ENCODE data around the gene BICC1. TPM values are rescaled to one million over a fixed set of nuclear protein-coding genes. Genes with fewer than 3 reads are reported as not detected.

Gene BICC1
- total RNA-seq, 1 experiment from 2014 or later: 0.57 TPM

DNA sequence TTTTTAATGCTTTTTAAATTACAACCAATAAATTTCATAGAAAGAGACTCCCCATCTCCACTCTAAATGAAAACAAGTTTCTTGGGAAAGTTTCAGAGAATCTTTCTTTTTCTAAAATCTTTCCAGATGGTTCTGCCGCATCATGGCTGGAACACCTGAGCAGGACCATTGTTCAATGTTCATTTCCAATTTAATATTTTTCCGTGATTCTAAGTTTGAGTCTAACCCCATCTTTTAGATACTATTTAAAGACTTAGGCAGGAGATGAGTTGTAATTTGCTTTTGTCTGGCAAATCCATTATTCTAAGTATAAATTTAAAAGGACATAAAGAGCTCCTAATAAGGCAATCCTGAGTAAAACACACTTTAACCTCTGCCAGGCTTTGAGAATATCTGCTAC is 325.2 kb downstream of the BICC1 start:
- no peak overlapping the region for H3K27ac ChIP-seq (ENCODE audit: insufficient read length, low read depth, low read length)
- H3K79me2 ChIP-seq (ENCODE audit: insufficient read depth, low read length): no peaks in the 10 kb centered on the region
- Mint-ChIP-seq H3K4me1 (no peaks in the 10 kb centered on the region), H3K27me3 (ENCODE audit: low read depth) (no peaks in the 10 kb centered on the region; the same call in 1 of the 2 replicates), H3K4me3 (no peak overlapping the region), H3K9me3 (peaks cover 3 to 6% of the 10 kb centered on the region in 2 experiments; a peak in 3 of 5 replicates), H3K27ac (no peak overlapping the region), H3K36me3 (ENCODE audit: insufficient read depth in 1 of 3, low read depth in 3 of 3) (peaks cover 0 to 4% (median 0%) of the 10 kb centered on the region in 3 experiments; a peak in 1 of 7 replicates)
- no peaks in the 10 kb centered on the region for H3K9me3 ChIP-seq (ENCODE audit: control insufficient read depth, low read depth, low read length)
- no peak for DNase-seq
- no peak overlapping the region for H3K56ac ChIP-seq (ENCODE audit: insufficient read length, low read depth, low read length)
- no peak overlapping the region for H3K14ac ChIP-seq (ENCODE audit: insufficient read depth, low read length)
- H3K9ac ChIP-seq (ENCODE audit: extremely low read depth, insufficient read length, low read length): no peak overlapping the region
- no peak overlapping the region for H3K18ac ChIP-seq (ENCODE audit: insufficient read length, low read depth, low read length)
- no peaks in the 10 kb centered on the region for H3K4me1 ChIP-seq (ENCODE audit: insufficient read depth, low read length)
- no peak overlapping the region for H3T11ph ChIP-seq (ENCODE audit: low read length)
- H3K79me1 ChIP-seq (ENCODE audit: insufficient read depth, low read depth, low read length, poor library complexity, severe bottlenecking): no peaks in the 10 kb centered on the region
- H2BK5ac ChIP-seq (ENCODE audit: insufficient read length, low read length): no peak overlapping the region
- no peaks in the 10 kb centered on the region for H3K23me2 ChIP-seq (ENCODE audit: insufficient read length, low read depth, low read length, poor library complexity, severe bottlenecking)
- H4K91ac ChIP-seq (ENCODE audit: insufficient read length, low read depth, low read length): no peak overlapping the region
- H2BK20ac ChIP-seq (ENCODE audit: low read depth, low read length, poor library complexity, severe bottlenecking): no peak overlapping the region
- no peak overlapping the region for H2BK120ac ChIP-seq (ENCODE audit: low read depth, low read length, poor library complexity, severe bottlenecking)
- H2BK12ac ChIP-seq (ENCODE audit: insufficient read length, low read depth, low read length): no peak overlapping the region
- no peak overlapping the region for H4K8ac ChIP-seq (replicated peaks; ENCODE audit: insufficient read length, low read depth, low read length)
- WGBS (ENCODE audit: extremely low coverage, insufficient read length, low lambda C conversion rate): no CpG with 5 or more reads among the region's 2 CpGs
- no peak overlapping the region for H3K4me2 ChIP-seq (ENCODE audit: insufficient read depth, insufficient read length, low read length)
- no peak overlapping the region for H2BK15ac ChIP-seq (ENCODE audit: low read depth, low read length)
- H4K20me1 ChIP-seq (ENCODE audit: control insufficient read depth, insufficient read depth, insufficient read length): no peaks in the 10 kb centered on the region
- no peaks in the 10 kb centered on the region for H3K27me3 ChIP-seq (ENCODE audit: insufficient read depth, low read length)
- no peak overlapping the region for H2AFZ ChIP-seq (ENCODE audit: low read length)
- H3K4ac ChIP-seq (ENCODE audit: low read depth, low read length): no peak overlapping the region
- no peak overlapping the region for H2AK5ac ChIP-seq (ENCODE audit: insufficient read length, low read length)
- no peak overlapping the region for H3K23ac ChIP-seq (ENCODE audit: insufficient read length, low read depth, low read length)
- no peak overlapping the region for H4K5ac ChIP-seq (ENCODE audit: insufficient read length, low read depth, low read length)
- TF ChIP-seq, protein P1, sequence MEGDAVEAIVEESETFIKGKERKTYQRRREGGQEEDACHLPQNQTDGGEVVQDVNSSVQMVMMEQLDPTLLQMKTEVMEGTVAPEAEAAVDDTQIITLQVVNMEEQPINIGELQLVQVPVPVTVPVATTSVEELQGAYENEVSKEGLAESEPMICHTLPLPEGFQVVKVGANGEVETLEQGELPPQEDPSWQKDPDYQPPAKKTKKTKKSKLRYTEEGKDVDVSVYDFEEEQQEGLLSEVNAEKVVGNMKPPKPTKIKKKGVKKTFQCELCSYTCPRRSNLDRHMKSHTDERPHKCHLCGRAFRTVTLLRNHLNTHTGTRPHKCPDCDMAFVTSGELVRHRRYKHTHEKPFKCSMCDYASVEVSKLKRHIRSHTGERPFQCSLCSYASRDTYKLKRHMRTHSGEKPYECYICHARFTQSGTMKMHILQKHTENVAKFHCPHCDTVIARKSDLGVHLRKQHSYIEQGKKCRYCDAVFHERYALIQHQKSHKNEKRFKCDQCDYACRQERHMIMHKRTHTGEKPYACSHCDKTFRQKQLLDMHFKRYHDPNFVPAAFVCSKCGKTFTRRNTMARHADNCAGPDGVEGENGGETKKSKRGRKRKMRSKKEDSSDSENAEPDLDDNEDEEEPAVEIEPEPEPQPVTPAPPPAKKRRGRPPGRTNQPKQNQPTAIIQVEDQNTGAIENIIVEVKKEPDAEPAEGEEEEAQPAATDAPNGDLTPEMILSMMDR (conservative IDR thresholded peaks at IDR 0.05): no peak

Measured in H9 (cell line).